HG03354 (cell line): ENCODE measurements around the gene SIGLEC11.
"Not testable (repeated sequence)": the region's sequence is repeated elsewhere in the genome, so short reads cannot be mapped to it uniquely, and the experiment has no call there.

Experiments
- ATAC-seq: cut with Tn5 transposase; IDR thresholded peaks from one replicate; pipeline ENCODE4 v1.9.1; 2021; ENCODE audit warnings: mild to moderate bottlenecking; ENCODE audit not compliant: unreplicated experiment, poor library complexity, severe bottlenecking

Gene SIGLEC11

GRCh38 chr19:49929611-49930482 lies 31.1 kb downstream of the SIGLEC11 start:
- ATAC-seq, result peak; percentile 73

- ATAC-seq, result peak; percentile 53
Measured at GRCh38 chr19:49929121-49929610, 31.8 kb downstream of the SIGLEC11 start, which contains the start of the genes ATF5 and NUP62. TSS of gene ATF5 (plus strand) at chr19:49929205. CDS start at chr19:49930851, 1,646 bp downstream. TSS of gene NUP62 (minus strand) at chr19:49929504. CDS start at chr19:49909807, 19,697 bp downstream.

DNA sequence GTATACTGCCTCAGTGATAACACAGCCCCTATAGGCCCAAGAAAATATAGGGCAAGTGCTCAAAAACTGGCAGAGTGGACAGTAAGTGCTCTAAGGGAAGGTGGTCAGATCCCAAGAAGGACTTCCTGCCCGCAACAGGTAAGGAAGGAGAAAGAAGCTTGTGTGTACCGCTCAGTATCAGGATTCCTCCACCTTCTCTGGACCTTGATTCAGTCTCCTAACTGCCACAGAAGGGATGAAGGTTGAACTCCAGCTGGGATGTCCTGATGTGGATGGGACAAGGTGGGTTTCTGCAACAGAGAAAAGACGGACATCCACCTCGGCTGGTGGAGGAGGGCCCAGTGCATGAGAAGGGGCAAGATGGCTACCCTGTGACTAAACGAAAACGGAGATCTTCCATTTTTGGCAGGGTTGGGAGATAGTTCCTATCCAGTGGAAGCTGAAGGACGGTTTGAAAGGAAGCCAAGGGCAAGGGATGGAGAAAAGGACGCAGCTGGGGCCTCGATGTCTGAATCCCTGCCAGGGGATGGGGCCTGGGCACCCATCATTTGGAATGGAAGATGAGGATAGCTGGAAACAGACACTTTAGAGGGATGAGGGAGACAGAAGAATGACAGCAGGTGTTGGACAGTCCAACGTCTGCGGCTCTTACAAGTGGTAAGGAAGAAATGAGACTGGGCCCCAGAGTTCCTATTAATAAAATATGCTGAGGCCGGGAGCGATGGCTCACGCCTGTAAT lies 33.3 kb downstream of the SIGLEC11 start:
- no peak for ATAC-seq

DNA sequence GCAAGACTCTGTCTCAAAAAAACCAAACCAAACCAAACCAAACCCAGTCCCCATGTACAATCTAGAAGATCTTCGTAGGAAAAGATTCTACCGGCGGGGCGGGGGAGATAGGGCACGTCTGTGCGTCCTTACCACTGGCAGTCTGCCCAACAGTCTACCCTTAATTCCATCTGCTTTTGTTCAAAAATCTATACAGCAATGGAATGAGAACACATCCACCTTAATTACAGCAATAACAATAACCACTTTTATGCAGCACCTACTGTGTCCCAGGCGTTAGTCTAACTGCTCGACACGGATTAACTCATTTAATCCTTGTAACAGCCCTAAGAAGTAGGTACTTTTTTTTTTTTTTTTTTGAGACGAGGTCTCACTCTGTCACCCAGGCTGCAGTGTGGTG lies 34.5 kb downstream of the SIGLEC11 start:
- no peak for ATAC-seq

- ATAC-seq, result no peak
Measured at GRCh38 chr19:49925486-49925885, 35.5 kb downstream of the SIGLEC11 start.

GRCh38 chr19:49924881-49925210 lies 36.1 kb downstream of the SIGLEC11 start:
- ATAC-seq, result not testable (repeated sequence)

GRCh38 chr19:49924004-49924880 lies 36.7 kb downstream of the SIGLEC11 start:
- no peak for ATAC-seq

DNA sequence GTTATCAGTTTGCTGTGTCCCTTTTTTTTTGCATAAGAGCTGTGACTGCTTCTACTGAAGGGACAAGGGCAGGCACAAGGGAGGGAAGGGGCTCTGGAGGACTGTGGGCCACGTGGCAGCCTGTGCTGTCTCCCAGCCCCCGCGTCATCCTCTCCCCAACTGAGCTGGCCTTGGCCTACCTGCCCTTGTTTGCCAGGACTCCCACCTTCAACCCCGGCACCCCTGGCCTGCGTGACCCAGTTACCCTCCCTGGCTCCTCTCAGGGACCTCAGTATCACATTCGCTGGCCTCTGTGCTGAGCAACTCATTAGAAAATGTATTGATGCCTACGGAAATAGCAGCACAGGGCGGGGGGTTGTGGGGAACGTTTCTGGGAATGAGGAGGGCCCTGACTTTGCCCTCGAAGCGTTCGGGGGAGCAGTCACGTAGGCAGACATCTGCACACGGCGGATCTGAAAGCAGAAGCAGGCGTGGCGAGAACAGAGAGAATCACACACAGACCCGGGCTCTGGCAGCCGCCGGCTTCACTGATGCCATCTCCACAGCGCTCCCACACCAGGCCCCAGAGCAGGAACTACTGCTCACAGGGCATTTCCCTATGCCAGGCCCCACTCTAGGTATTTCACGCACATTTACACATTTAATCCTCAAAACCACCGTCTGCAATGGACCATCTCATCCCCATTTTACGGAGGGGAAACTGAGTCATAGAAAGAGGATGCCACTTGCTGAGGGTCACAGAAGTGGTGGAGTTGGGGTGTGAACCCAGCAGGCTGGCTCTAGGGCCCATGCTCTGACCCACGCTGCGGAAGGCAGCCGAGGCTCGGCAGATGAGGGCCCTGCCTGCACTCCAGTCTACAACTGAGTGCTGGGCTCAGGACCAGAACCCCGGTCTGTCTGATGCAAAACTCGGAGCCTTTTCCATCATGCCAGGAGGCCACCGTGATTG lies 37.6 kb downstream of the SIGLEC11 start:
- ATAC-seq, result no peak

GRCh38 chr19:49921871-49922795 lies 38.8 kb downstream of the SIGLEC11 start:
- no peak for ATAC-seq

GRCh38 chr19:49920624-49921363 lies 40.2 kb downstream of the SIGLEC11 start:
- no peak for ATAC-seq

DNA sequence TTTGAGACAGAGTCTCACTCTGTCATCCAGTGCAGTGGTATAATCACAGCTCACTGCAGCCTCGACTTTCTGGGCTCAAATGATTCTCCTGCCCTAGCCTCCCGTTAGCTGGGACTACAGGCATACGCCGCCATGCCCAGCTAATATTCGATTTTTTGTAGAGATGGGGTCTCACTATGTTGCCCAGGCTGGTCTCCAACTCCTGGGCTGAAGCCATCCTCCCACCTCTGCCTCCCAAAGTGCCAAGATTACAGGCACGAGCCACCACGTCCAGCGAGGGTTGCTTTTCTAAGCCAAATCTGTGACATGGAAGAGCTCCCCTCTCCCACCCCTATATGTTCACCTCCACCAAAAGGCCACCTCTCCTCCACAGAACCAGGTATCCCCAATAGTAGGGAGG lies 42.9 kb downstream of the SIGLEC11 start:
- no peak for ATAC-seq

DNA sequence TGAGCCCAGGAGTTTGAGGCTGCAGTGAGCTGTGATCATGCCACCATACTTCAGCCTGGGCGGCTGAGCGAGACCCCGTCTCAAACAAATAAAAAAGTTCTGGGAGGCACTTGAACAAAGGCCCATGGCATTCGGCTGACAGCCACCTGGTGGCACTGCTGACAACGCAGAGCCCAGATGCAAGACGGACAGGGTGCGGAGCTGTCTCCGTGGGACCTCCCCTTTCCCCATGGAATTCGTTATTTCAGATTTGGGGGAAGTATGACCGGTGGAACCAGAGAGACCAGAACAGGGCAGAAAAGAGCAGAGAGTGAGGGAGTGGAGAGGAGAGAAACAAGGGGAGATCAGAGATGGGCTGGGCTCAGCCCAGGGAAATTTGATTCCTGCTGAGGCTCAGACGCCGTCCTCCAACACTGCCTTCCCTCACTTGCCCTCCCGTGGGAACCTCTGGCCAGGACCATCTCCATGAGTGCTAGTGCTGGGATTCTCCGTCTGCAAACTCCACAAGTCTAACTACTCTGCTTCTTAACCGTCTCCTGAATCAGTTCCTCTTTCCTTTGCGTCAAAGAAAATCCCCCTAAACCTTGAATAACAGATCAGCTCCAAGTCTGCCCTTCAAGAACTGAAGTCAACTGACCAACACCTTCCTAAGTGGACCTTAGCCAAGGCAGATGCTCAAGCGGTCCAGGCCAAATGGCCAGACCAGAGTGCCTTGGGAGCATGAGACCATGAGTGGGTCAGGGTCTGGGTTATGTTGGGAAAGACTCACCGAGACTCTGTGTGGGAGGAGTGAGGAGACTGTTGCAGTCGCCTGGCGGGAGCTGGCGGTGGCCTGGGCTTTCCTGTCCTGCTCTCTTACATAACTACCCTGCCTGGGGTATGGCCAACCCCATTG lies 43.9 kb downstream of the SIGLEC11 start:
- ATAC-seq, result no peak

- ATAC-seq, result no peak
Measured at GRCh38 chr19:49915271-49915670, 45.7 kb downstream of the SIGLEC11 start.

DNA sequence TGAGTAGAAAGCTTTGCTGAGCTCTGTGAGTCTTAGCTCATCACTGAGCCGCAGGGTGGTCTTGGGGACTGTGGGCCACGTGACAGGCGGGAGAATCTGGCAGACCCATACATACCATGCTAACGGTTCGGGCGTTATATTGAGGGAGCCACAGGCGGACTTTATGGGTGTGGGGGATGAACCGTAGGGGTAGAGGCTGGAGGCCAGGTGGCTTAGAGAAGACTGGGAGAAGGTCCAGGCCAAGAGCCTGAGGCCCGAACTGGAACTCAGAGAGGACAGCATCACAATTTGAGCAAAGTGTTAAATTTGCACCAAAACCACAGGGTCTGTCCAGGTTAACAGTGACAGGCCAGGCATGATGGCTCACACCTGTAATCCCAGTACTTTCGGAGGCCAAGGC lies 47.3 kb downstream of the SIGLEC11 start:
- ATAC-seq, result no peak

DNA sequence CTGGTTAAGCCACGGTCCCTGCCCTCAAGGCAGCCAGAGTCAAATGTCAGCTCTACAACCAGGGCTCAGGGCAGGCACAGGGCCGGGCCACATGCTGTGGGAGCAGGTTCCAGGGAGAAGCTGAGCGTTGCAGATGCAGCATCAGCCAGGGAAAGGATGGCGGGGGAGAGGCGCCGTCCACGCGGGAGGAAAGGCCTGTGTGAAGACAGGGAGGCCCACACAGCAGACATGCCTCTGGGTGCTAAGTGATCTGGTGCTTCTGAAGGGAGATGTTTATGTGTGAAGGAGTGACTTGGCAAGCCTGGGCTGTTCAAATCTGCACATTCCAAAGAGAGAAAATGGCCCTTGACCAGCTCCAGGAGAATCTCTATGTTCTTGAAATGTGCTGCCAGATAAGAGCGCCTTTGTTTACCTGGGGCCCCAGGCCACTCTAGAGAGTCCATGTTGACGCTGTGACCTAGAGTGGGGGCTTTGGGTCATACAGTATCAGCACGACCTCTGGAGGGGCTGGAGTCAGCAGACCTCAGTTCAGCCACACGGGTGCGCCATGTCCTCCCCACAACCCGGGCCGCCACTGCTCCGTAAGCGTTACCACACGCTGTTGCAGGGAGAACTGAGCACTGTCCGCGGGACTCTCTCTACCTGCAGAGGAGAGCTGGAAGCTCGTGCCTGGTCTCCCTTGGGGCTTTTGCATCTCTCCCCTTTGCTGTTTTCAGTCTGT lies 47.8 kb downstream of the SIGLEC11 start:
- ATAC-seq, result no peak
